Lower lobe of right lung (tissue), 2 donors: ENCODE measurements around the gene SEMA5A. TPM values are rescaled to one million over a fixed set of nuclear protein-coding genes. Genes with fewer than 3 reads are reported as not detected.

Experiments used
- ATAC-seq, 2 donors: fragments of 200-7000 bp; cut with Tn5 transposase; one replicate each; pipeline ENCODE4 v1.9.1; 2020 to 2022; ENCODE audit warnings: mild to moderate bottlenecking in 2 of 2, moderate library complexity in 2 of 2
- DNase-seq: peaks from one replicate; pipeline ENCODE4 v3.0.0-alpha.2; 2020
- H3K27ac ChIP-seq: fragments of 200-600 bp; one replicate; pipeline ENCODE4 v1.8.0; 2022
- H3K27me3 ChIP-seq: fragments of 200-600 bp; one replicate; pipeline ENCODE4 v1.8.0; 2022; ENCODE audit warnings: low read depth
- H3K36me3 ChIP-seq: fragments of 200-600 bp; one replicate; pipeline ENCODE4 v1.8.0; 2022; ENCODE audit warnings: mild to moderate bottlenecking
- H3K4me1 ChIP-seq: fragments of 200-600 bp; one replicate; pipeline ENCODE4 v1.8.0; 2022
- H3K4me3 ChIP-seq: fragments of 200-600 bp; one replicate; pipeline ENCODE4 v1.8.0; 2022; ENCODE audit warnings: mild to moderate bottlenecking
- H3K9me3 ChIP-seq: fragments of 200-600 bp; one replicate; pipeline ENCODE4 v1.8.0; 2022
- CTCF ChIP-seq: fragments of 200-600 bp; IDR thresholded peaks from one replicate; pipeline ENCODE4 v1.8.0; 2022; ENCODE audit warnings: antibody characterized with exemption, mild to moderate bottlenecking
- intact Hi-C: fragments of 100-400 bp; cut with DNase I; formaldehyde crosslinking; loops from one replicate; pipeline ENCODE4 v1.11.0; 2022
- total RNA-seq: library from RNA; stranded (reverse); fragmentation: NEBNext Ultra II Directional; extraction: Animal tissue kit (Norgen Biotek cat#: 25700); gene quantifications from one replicate; pipeline ENCODE4 v1.2.1, GENCODE V29; 2021
- donor health status: DM: no; HTN: yes; CAD: no; lungs with severe emphysema.

SEMA5A gene
- total RNA-seq, 1 donor from 2014 or later, result 29.3 TPM

GRCh38 chr5:9284781-9285307, 261.0 kb downstream of the SEMA5A start:
- TF ChIP-seq CTCF, result no peak
- Histone ChIP-seq H3K4me3 (no peak overlapping the region), H3K27ac (no peak overlapping the region), H3K9me3 (no peaks in the 10 kb centered on the region), H3K4me1 (no peaks in the 10 kb centered on the region), H3K36me3 (no peaks in the 10 kb centered on the region), H3K27me3 (no peaks in the 10 kb centered on the region)
- intact Hi-C loops, result no loop called here
- no peak for DNase-seq
- ATAC-seq, result peak in 1 of 2 donors; percentile 18

- no peak overlapping the region for H3K27ac ChIP-seq
- TF ChIP-seq CTCF, result no peak
- H3K9me3 ChIP-seq, result no peaks in the 10 kb centered on the region
- intact Hi-C loops, result no loop called here
- H3K36me3 ChIP-seq, result no peaks in the 10 kb centered on the region
- H3K4me3 ChIP-seq, result no peak overlapping the region
- ATAC-seq (no peak), DNase-seq (no peak)
- H3K4me1 ChIP-seq, result no peaks in the 10 kb centered on the region
- H3K27me3 ChIP-seq, result no peaks in the 10 kb centered on the region
Observed at GRCh38 chr5:9284272-9284671, 261.6 kb downstream of the SEMA5A start.

DNA sequence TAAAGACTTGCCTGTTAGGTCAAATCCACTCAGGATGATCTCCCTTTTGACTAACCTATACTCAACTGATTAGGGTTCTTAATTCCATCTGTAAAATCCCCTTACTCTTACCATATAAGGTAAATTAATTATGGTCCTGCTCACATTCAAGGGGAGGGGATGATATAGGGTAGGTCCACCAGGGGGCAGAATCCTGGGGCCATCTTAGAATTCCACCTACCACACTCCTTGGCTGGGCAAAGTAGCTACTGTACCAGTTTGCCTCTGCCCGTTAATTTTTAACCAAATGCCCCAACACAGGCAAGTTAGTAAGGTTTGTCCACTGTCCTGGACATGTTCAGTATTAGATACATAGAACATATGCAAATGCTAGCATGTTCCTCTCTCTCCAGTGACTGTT, 262.4 kb downstream of the SEMA5A start:
- no peak overlapping the region for H3K27ac ChIP-seq
- no peak overlapping the region for H3K4me3 ChIP-seq
- H3K9me3 ChIP-seq, result no peaks in the 10 kb centered on the region
- ATAC-seq, result no peak
- intact Hi-C loops, result no loop called here
- H3K27me3 ChIP-seq, result no peaks in the 10 kb centered on the region
- TF ChIP-seq CTCF, result no peak
- H3K36me3 ChIP-seq, result no peaks in the 10 kb centered on the region
- H3K4me1 ChIP-seq, result no peaks in the 10 kb centered on the region
- DNase-seq, result no peak

DNA sequence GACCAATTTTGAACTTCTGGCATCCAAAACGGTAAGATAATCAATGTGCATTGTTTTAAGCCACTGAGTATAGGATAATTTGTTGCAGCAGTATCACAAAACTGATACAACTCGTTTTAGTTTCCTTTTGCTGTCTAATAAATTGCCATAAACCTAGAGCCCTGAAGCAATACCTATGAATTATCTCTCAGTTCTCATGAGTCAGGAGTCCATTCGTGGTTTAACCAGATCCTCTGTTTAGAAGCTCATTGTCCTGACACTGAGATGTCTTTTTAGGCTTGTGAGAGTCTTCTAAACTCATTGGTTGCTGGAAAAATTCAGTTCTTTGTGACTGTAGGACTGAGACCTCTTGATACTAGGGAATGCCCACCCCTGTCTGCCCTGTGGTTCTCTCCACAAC, 262.9 kb downstream of the SEMA5A start:
- Histone ChIP-seq H3K4me3 (no peak overlapping the region), H3K4me1 (no peaks in the 10 kb centered on the region), H3K9me3 (no peaks in the 10 kb centered on the region), H3K36me3 (no peaks in the 10 kb centered on the region), H3K27ac (no peak overlapping the region), H3K27me3 (no peaks in the 10 kb centered on the region)
- no peak for TF ChIP-seq CTCF
- DNase-seq (no peak), ATAC-seq (no peak)
- intact Hi-C loops, result no loop called here

- Histone ChIP-seq H3K27me3 (no peaks in the 10 kb centered on the region), H3K4me3 (no peak overlapping the region), H3K27ac (no peak overlapping the region), H3K36me3 (no peaks in the 10 kb centered on the region), H3K9me3 (no peaks in the 10 kb centered on the region), H3K4me1 (no peaks in the 10 kb centered on the region)
- DNase-seq (no peak), ATAC-seq (no peak)
- TF ChIP-seq CTCF, result no peak
- intact Hi-C loops, result no loop called here
Observed at GRCh38 chr5:9282211-9282610, 263.7 kb downstream of the SEMA5A start.

DNA sequence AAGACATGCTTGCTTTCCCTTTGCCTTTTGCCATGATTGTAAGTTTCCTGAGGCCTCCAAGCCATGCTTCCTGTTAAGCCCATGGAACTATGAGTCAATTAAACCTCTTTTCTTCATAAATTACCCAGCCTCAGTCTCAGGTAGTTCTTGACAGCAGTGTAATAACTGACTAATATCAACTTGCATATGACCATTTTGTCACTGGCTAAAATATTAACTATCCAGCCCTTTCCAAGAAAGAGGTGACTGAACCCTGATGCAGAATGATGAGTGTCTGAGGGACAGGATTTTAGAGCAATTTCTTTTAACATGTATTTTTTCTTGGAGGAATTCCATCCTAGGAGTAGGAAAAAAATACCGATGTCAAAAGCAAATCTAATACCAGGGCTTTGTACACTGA, 266.1 kb downstream of the SEMA5A start:
- Histone ChIP-seq H3K36me3 (no peaks in the 10 kb centered on the region), H3K4me3 (no peak overlapping the region), H3K9me3 (no peaks in the 10 kb centered on the region), H3K4me1 (no peaks in the 10 kb centered on the region), H3K27me3 (no peaks in the 10 kb centered on the region), H3K27ac (no peak overlapping the region)
- DNase-seq (no peak), ATAC-seq (no peak)
- intact Hi-C loops, result no loop called here
- no peak for TF ChIP-seq CTCF
